HFFc6 (cell line): ENCODE measurements around the gene PFN4. TPM values are rescaled to one million over a fixed set of nuclear protein-coding genes. Genes with fewer than 3 reads are reported as not detected.

Source experiments
- DNase-seq: peaks from one replicate; pipeline ENCODE4 v3.0.0-alpha.2; 2018
- H3K27ac Mint-ChIP-seq: 2 replicates; pipeline ENCODE4 v1.8.0; 2020; ENCODE audit warnings: mild to moderate bottlenecking, mixed read lengths
- H3K27me3 Mint-ChIP-seq: 2 replicates; pipeline ENCODE4 v1.8.0; 2021; ENCODE audit warnings: mild to moderate bottlenecking, moderate library complexity, mixed read lengths; ENCODE audit not compliant: insufficient read depth
- H3K36me3 Mint-ChIP-seq: 2 replicates; pipeline ENCODE4 v1.8.0; 2021; ENCODE audit warnings: low read depth, mixed read lengths
- H3K4me1 Mint-ChIP-seq: 2 replicates; pipeline ENCODE4 v1.8.0; 2020; ENCODE audit warnings: low read depth, mixed read lengths
- H3K4me3 Mint-ChIP-seq: 2 replicates; pipeline ENCODE4 v1.8.0; 2020; ENCODE audit warnings: mild to moderate bottlenecking, moderate library complexity, mixed read lengths
- H3K9me3 Mint-ChIP-seq: 2 replicates; pipeline ENCODE4 v1.8.0; 2020; ENCODE audit warnings: mild to moderate bottlenecking, mixed read lengths
- total RNA-seq, 6 experiments: library from RNA; stranded (reverse); fragmentation: NEBNext Ultra II Directional; extraction: Animal tissue kit (Norgen Biotek cat#: 25700); gene quantifications; 2 replicates in 1 of 6; 3 replicates in 5 of 6; pipeline ENCODE4 v1.2.3, GENCODE V29; 2021
- TF ChIP-seq, protein P1 (sequence below): fragments of 200-600 bp; sonication (generic); IDR thresholded peaks from 2 replicates; pipeline ENCODE4 v1.5.0; 2021; ENCODE audit warnings: antibody characterized with exemption, mild to moderate bottlenecking

PFN4 gene
- total RNA-seq, 6 experiments from 2014 or later: 0.64 to 1.1 (median 0.90) TPM

DNA sequence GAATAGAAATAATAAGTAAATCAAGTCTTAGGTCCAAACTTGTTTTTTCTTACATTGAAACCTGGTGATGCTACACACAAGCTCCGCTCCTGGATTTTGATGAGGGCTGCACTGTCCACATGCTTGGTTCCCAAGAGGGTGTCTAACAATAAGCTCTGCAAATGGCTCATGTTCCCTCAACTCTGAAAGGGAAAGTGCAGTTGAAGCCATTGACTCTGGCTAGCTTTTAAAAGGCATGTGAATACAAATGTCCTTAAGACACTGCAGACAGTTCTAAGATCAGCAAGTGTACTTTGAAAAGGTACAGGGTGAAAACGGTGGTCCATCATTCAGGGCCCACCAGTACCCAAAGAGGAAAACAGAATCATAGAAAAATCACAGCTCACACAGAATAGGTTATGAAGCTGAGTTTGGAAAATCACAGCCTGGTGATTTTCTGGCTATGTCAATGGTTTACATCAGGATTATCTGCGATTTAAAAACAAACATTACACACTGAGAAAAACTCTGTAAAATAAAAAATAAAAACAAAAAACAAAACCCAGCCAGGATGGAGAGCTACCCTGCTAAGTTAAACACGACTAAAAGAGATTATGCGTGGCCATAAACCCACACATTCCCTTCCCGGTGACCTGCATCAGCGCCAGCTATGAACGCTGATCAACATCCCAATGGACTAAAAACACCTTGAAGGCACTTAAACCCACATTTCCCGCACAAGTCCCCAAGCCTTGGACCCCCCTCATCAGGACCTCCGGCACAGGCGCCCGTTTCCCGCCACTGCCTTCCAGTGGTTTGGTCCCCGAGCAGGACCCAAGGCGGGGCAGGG is 554 bp downstream of the PFN4 start:
- H3K4me3 Mint-ChIP-seq: peak overlapping the region; percentile 92
- peak overlapping the region; percentile 86 for H3K27ac Mint-ChIP-seq
- H3K4me1 Mint-ChIP-seq: peaks cover 42% of the 10 kb centered on the region
- no peak for DNase-seq
- H3K27me3 Mint-ChIP-seq: peaks cover 1% of the 10 kb centered on the region
- TF ChIP-seq, protein P1, sequence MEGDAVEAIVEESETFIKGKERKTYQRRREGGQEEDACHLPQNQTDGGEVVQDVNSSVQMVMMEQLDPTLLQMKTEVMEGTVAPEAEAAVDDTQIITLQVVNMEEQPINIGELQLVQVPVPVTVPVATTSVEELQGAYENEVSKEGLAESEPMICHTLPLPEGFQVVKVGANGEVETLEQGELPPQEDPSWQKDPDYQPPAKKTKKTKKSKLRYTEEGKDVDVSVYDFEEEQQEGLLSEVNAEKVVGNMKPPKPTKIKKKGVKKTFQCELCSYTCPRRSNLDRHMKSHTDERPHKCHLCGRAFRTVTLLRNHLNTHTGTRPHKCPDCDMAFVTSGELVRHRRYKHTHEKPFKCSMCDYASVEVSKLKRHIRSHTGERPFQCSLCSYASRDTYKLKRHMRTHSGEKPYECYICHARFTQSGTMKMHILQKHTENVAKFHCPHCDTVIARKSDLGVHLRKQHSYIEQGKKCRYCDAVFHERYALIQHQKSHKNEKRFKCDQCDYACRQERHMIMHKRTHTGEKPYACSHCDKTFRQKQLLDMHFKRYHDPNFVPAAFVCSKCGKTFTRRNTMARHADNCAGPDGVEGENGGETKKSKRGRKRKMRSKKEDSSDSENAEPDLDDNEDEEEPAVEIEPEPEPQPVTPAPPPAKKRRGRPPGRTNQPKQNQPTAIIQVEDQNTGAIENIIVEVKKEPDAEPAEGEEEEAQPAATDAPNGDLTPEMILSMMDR: no peak
- peaks cover 12% of the 10 kb centered on the region for H3K36me3 Mint-ChIP-seq
- H3K9me3 Mint-ChIP-seq: no peaks in the 10 kb centered on the region

DNA sequence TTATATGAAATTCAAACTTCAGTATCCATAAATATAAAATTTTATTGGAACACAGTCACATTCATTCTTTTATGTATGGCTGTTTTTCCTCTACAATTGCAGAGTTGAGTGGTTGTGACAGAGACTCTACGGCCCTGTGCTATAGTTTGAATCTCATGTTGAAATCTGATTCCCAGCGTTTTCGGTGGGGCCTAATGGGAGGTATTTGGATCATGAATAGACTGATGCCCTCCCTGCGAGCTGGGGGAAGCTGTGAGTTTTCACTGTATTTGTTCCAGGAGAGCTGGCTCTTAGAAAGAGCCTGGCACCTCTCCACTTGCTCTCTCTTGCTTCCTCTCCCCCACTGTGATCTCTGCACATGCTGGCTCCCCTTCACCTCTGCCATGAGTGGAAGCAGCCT is 1.7 kb downstream of the PFN4 start:
- H3K27ac Mint-ChIP-seq: no peak overlapping the region
- TF ChIP-seq, protein P1: no peak
- peaks cover 42% of the 10 kb centered on the region for H3K4me1 Mint-ChIP-seq
- H3K36me3 Mint-ChIP-seq: peaks cover 7% of the 10 kb centered on the region; the same call in 1 of the 2 replicates
- H3K9me3 Mint-ChIP-seq: no peaks in the 10 kb centered on the region
- peaks cover 1% of the 10 kb centered on the region for H3K27me3 Mint-ChIP-seq
- H3K4me3 Mint-ChIP-seq: no peak overlapping the region
- DNase-seq: no peak

DNA sequence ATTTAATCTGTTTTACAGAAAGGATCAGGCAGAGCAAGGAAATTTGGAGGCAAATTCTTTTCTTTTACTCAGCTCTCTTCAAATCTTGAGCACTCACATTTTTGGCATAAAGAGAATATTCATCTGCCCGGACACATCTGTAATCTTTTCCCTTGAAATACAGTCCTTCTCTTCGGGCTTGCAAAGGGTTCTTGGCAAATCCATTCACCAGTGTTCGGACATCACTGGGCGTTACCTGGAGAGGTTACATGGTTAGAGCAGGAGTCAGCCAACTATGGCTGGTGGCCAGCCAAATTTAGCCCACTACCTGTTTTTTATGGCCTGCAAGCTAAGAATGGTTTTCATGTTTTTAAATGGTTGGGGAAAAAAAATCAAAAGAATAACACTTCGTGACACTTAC is 2.1 kb downstream of the PFN4 start:
- DNase-seq: no peak

DNA sequence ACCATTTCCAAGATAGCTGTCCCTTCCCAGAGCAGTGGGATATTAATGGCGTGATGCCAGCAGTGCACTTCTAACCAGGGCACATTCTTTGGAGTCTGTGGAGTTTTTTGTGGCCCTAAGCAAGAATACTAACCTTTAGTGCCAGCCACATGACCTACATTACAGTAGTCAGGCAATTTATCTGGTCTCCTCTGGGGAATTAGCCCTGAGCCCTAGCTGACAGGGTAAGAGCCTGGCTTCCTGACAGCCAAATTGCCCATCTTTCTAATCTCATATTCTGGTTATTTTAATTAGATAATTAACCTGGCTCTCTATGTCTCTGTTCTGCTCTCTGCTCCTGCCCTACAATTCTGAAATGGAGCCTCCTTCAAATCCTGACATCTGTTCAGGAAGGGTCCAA is 5.2 kb downstream of the PFN4 start:
- no peak overlapping the region for H3K4me3 Mint-ChIP-seq
- H3K4me1 Mint-ChIP-seq: peaks cover 33% of the 10 kb centered on the region
- H3K9me3 Mint-ChIP-seq: peaks cover 13% of the 10 kb centered on the region; the same call in 1 of the 2 replicates
- no peak for DNase-seq
- TF ChIP-seq, protein P1: no peak
- no peak overlapping the region; the same call in 1 of the 2 replicates for H3K27ac Mint-ChIP-seq
- H3K27me3 Mint-ChIP-seq: no peaks in the 10 kb centered on the region; the same call in 1 of the 2 replicates
- H3K36me3 Mint-ChIP-seq: peaks cover 14% of the 10 kb centered on the region

More for the DNA sequence above, 2.1 kb downstream of the PFN4 start:
- Mint-ChIP-seq H3K4me3 (no peak overlapping the region), H3K9me3 (no peaks in the 10 kb centered on the region), H3K27me3 (peaks cover 1% of the 10 kb centered on the region), H3K27ac (no peak overlapping the region), H3K4me1 (peaks cover 41% of the 10 kb centered on the region), H3K36me3 (peaks cover 7% of the 10 kb centered on the region; the same call in 1 of the 2 replicates)
- TF ChIP-seq, protein P1: no peak

DNA sequence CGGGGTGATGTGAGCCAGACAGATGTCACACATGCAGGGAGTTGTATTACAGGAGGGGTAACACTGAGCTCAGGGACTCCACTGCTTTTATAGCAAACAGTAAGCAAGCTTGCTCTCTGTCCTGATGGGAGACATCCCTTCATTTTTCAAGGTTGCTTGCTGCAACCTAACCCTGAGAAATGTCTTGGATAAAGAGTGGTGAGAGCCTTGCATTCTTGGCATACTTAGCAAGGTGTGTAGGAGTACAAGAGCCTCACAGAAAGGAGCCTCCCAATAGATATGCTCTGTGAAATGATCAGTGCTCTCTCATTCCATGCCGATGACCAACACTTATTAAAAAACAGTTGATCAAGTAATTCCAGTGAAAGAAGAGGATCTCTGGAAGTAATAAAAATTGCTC is 8.1 kb downstream of the PFN4 start:
- H3K27me3 Mint-ChIP-seq: peaks cover 2% of the 10 kb centered on the region
- no peak overlapping the region for H3K4me3 Mint-ChIP-seq
- TF ChIP-seq, protein P1: no peak
- peaks cover 47% of the 10 kb centered on the region for H3K4me1 Mint-ChIP-seq
- H3K9me3 Mint-ChIP-seq: peaks cover 13% of the 10 kb centered on the region; the same call in 1 of the 2 replicates
- peaks cover 14% of the 10 kb centered on the region for H3K36me3 Mint-ChIP-seq
- no peak overlapping the region for H3K27ac Mint-ChIP-seq
- peak; percentile 35 for DNase-seq
